Upper lobe of left lung (tissue), 4 donors: Measurements from ENCODE around the gene KIAA1755.

Experiments
- CTCF ChIP-seq, 6 experiments: fragments of 450-650 bp in 4 of 6; fragments of 200-600 bp in 2 of 6; sonication (generic) in 2 of 6; IDR thresholded peaks; one replicate each; pipeline ENCODE4 v1.5.1; 2016 to 2019; ENCODE audit warnings: antibody characterized with exemption in 6 of 6
- EP300 ChIP-seq, 4 donors: sonication (generic); formaldehyde crosslinking; IDR thresholded peaks; one replicate each; pipeline ENCODE4 v1.5.1; 2017; ENCODE audit warnings: antibody characterized with exemption in 4 of 4, control low read depth in 2 of 4
- POLR2A ChIP-seq, 4 donors: fragments of 450-650 bp; IDR thresholded peaks; one replicate each; pipeline ENCODE4 v1.5.1; 2016 to 2017; ENCODE audit warnings: antibody characterized with exemption in 4 of 4, mild to moderate bottlenecking in 2 of 4
- POLR2AphosphoS5 ChIP-seq, 2 donors: sonication (generic); formaldehyde crosslinking; IDR thresholded peaks; one replicate each; pipeline ENCODE4 v1.5.1; 2017; ENCODE audit warnings: antibody characterized with exemption in 2 of 2

GRCh38 chr20:38208088-38208487 lies 52.4 kb downstream of the KIAA1755 start:
- TF ChIP-seq POLR2A (IDR thresholded peaks at IDR 0.05) (no peak), CTCF (IDR thresholded peaks at IDR 0.05) (no peak), POLR2AphosphoS5 (IDR thresholded peaks at IDR 0.05) (no peak), EP300 (IDR thresholded peaks at IDR 0.05) (no peak)
